Glutamatergic neuron (in vitro differentiated cells): ENCODE measurements around the gene ABCC10. TPM values are rescaled to one million over a fixed set of nuclear protein-coding genes. Genes with fewer than 3 reads are reported as not detected.
A peak's percentile ranks its signal among the peaks of the same experiment; 100 is the strongest.
"Not testable (repeated sequence)": the region's sequence is repeated elsewhere in the genome, so short reads cannot be mapped to it uniquely, and the experiment has no call there.

Source experiments
- DNase-seq: peaks from one replicate; pipeline ENCODE4 v3.0.0; 2022
- H3K27ac Mint-ChIP-seq: one replicate; pipeline ENCODE4 v1.8.0; 2020; ENCODE audit warnings: mild to moderate bottlenecking, mixed read lengths, inconsistent platforms; ENCODE audit not compliant: unreplicated experiment
- H3K27me3 Mint-ChIP-seq: one replicate; pipeline ENCODE4 v1.8.0; 2020; ENCODE audit warnings: mild to moderate bottlenecking, moderate library complexity, mixed read lengths, inconsistent platforms; ENCODE audit not compliant: unreplicated experiment
- H3K36me3 Mint-ChIP-seq: one replicate; pipeline ENCODE4 v1.8.0; 2020; ENCODE audit warnings: mild to moderate bottlenecking, mixed read lengths, inconsistent platforms; ENCODE audit not compliant: unreplicated experiment
- H3K4me1 Mint-ChIP-seq: one replicate; pipeline ENCODE4 v1.8.0; 2020; ENCODE audit warnings: mild to moderate bottlenecking, low read depth, mixed read lengths, inconsistent platforms; ENCODE audit not compliant: unreplicated experiment
- H3K4me3 Mint-ChIP-seq: one replicate; pipeline ENCODE4 v1.8.0; 2020; ENCODE audit warnings: mild to moderate bottlenecking, mixed read lengths, inconsistent platforms; ENCODE audit not compliant: unreplicated experiment
- H3K9me3 Mint-ChIP-seq: one replicate; pipeline ENCODE4 v1.8.0; 2020; ENCODE audit warnings: mild to moderate bottlenecking, moderate library complexity, mixed read lengths, inconsistent platforms; ENCODE audit not compliant: unreplicated experiment
- total RNA-seq: library from RNA; stranded (reverse); fragmentation: NEBNext Ultra II Directional; extraction: Animal tissue kit (Norgen Biotek cat#: 25700); gene quantifications from one replicate; pipeline ENCODE4 v1.2.1, GENCODE V29; 2021; ENCODE audit not compliant: unreplicated experiment
- TF ChIP-seq, protein P1 (sequence below): fragments of 200-600 bp; sonication (generic); IDR thresholded peaks from one replicate; pipeline ENCODE4 v1.5.0; 2021; ENCODE audit not compliant: partially characterized antibody, unreplicated experiment

Gene ABCC10
- total RNA-seq, 1 donor from 2014 or later: 94.8 TPM

- Mint-ChIP-seq H3K27me3 (peaks cover 2% of the 10 kb centered on the region), H3K9me3 (peaks cover 2% of the 10 kb centered on the region), H3K36me3 (no peaks in the 10 kb centered on the region), H3K4me1 (peaks cover 14% of the 10 kb centered on the region), H3K27ac (no peak overlapping the region), H3K4me3 (no peak overlapping the region)
- TF ChIP-seq, protein P1, sequence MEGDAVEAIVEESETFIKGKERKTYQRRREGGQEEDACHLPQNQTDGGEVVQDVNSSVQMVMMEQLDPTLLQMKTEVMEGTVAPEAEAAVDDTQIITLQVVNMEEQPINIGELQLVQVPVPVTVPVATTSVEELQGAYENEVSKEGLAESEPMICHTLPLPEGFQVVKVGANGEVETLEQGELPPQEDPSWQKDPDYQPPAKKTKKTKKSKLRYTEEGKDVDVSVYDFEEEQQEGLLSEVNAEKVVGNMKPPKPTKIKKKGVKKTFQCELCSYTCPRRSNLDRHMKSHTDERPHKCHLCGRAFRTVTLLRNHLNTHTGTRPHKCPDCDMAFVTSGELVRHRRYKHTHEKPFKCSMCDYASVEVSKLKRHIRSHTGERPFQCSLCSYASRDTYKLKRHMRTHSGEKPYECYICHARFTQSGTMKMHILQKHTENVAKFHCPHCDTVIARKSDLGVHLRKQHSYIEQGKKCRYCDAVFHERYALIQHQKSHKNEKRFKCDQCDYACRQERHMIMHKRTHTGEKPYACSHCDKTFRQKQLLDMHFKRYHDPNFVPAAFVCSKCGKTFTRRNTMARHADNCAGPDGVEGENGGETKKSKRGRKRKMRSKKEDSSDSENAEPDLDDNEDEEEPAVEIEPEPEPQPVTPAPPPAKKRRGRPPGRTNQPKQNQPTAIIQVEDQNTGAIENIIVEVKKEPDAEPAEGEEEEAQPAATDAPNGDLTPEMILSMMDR: no peak
- no peak for DNase-seq
Measured at GRCh38 chr6:43386492-43386891, 40.8 kb upstream of the ABCC10 start.

- Mint-ChIP-seq H3K27me3 (peaks cover 7% of the 10 kb centered on the region), H3K36me3 (no peaks in the 10 kb centered on the region), H3K27ac (no peak overlapping the region)
Measured at GRCh38 chr6:43389730-43390295, 37.5 kb upstream of the ABCC10 start.

GRCh38 chr6:43390753-43391439 is 36.4 kb upstream of the ABCC10 start:
- Mint-ChIP-seq H3K4me1 (peaks cover 29% of the 10 kb centered on the region), H3K27ac (peak overlapping the region; percentile 8)
- H3K4me3 Mint-ChIP-seq, H3K27me3 Mint-ChIP-seq, H3K36me3 Mint-ChIP-seq, DNase-seq, H3K9me3 Mint-ChIP-seq: not testable (repeated sequence)

More at GRCh38 chr6:43389730-43390295, 37.5 kb upstream of the ABCC10 start:
- DNase-seq: no peak
- peak overlapping the region; percentile 51 for H3K4me3 Mint-ChIP-seq
- H3K9me3 Mint-ChIP-seq: peaks cover 6% of the 10 kb centered on the region
- H3K4me1 Mint-ChIP-seq: peaks cover 29% of the 10 kb centered on the region
- TF ChIP-seq, protein P1: no peak

DNA sequence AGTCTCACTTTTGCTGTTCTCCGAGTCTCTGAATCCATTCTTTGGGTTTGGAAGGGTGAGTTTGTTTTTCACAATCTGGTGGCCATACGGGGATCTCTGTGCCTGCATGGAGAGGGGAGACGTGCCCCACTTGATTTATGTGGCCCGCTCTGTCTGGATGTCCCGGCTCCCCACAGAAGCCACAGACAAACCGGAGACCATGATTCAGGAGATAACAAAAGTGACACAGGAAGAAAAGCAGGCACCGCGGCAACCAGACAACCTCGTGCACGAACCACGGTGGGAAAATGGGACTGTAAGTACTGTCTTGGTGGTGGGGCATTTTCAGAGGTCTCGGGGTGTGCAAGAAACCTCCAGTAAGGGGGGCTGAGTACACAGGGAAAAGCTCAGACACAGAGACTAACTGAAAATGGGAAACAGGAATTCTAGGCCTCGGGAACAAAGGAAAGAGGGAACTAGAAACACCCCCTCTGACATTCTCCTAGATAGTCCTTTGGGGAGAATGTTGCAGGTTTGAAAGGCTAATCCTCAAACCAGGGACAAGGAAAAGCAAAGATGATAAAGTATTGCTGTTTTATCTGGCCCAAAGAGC is 35.8 kb upstream of the ABCC10 start:
- DNase-seq: no peak
- H3K36me3 Mint-ChIP-seq: no peaks in the 10 kb centered on the region
- H3K27me3 Mint-ChIP-seq: peaks cover 7% of the 10 kb centered on the region
- peaks cover 6% of the 10 kb centered on the region for H3K9me3 Mint-ChIP-seq
- H3K4me1 Mint-ChIP-seq: peaks cover 29% of the 10 kb centered on the region
- TF ChIP-seq, protein P1: no peak
- no peak overlapping the region for H3K4me3 Mint-ChIP-seq
- no peak overlapping the region for H3K27ac Mint-ChIP-seq

DNA sequence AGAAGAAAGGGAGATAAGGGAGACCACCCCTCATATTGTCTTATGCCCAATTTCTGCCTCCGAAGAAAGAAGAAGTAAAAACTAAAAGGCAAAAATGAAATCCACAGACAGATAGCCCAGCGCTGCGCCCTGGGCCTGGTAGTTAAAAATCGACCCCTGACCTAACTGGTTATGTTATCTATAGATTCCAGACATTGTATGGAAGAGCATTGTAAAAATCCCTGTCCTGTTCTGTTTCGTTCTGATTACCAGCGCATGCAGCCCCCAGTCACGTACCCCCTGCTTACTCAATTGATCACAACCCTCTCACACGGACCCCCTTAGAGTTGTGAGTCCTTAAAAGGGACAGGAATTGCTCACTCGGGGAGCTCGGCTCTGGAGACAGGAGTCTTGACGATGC is 34.2 kb upstream of the ABCC10 start:
- H3K9me3 Mint-ChIP-seq, H3K36me3 Mint-ChIP-seq, H3K4me3 Mint-ChIP-seq, DNase-seq, H3K27ac Mint-ChIP-seq, H3K27me3 Mint-ChIP-seq: not testable (repeated sequence)
- peaks cover 29% of the 10 kb centered on the region for H3K4me1 Mint-ChIP-seq

DNA sequence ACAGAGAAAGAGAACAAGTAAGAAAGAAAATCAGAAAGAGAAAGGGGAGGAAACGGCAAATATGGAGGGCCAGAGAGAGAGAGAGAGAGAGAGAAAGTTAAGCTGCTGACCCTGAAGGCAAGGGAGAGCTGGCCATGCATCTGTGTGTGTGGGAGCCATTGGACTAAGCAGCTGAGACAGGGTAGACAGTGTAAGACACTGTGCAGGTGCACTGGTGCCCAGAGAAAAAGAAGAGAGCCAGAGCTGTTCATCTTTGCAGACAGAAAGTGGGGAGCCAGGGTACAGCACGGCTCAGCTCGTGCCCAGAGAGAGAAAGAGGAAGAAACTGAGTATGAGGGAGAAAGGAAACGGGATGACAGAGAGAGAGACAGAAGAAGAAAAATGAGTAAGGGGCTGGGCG is 33.7 kb upstream of the ABCC10 start:
- H3K27me3 Mint-ChIP-seq: peaks cover 9% of the 10 kb centered on the region
- no peak overlapping the region for H3K27ac Mint-ChIP-seq
- no peaks in the 10 kb centered on the region for H3K36me3 Mint-ChIP-seq
- H3K9me3 Mint-ChIP-seq: peaks cover 6% of the 10 kb centered on the region
- peaks cover 29% of the 10 kb centered on the region for H3K4me1 Mint-ChIP-seq
- DNase-seq: no peak
- no peak overlapping the region for H3K4me3 Mint-ChIP-seq
- TF ChIP-seq, protein P1: no peak
